ENCODE data around the gene ZXDC. TPM values are rescaled to one million over a fixed set of nuclear protein-coding genes. Genes with fewer than 3 reads are reported as not detected.

The ZXDC gene
- total RNA-seq, 1 experiment from 2014 or later = 28.3 TPM

DNA sequence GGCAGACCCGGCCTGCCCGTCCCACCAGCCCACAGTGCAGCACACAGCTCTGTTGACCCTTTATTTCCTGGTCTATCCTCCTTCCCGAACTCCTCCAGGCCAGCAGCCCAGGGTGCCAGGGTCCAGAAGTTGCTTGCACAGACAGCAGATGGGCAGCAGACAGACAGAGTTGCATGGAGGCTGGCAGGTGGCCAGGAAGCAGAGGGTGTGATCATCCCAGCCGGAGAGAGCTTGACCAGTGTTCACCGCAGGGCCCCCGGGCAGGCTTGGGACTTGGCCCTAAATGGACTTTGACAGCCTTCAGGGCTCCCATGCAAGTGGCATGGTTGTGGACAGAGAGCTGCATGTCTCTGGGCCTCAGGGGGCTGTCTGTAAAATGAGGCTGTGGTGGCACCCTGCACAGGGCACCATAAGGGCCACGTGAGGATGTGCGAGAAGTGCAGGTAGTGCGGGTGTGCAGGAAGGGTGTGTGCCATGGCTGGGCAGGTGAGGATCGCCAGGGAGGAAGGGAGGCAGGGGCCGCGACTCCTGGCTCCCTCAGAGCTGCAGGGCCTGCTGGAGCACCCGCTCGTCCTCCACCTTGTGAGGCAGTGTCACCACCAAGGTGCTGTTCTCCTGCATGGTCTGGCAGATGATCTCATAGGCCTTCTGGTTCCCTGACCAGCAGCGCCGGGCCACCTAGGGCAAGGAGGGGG, 6.3 kb upstream of the ZXDC start:
- no peak overlapping the region for H4K5ac ChIP-seq (ENCODE audit: insufficient read length, low read depth, low read length)
- no peak overlapping the region for H3K4ac ChIP-seq (ENCODE audit: low read depth, low read length)
- no peak overlapping the region for H2AFZ ChIP-seq (ENCODE audit: low read length)
- H2BK120ac ChIP-seq (ENCODE audit: low read depth, low read length, poor library complexity, severe bottlenecking) = no peak overlapping the region
- H3K18ac ChIP-seq (ENCODE audit: insufficient read length, low read depth, low read length) = no peak overlapping the region
- H3K56ac ChIP-seq (ENCODE audit: insufficient read length, low read depth, low read length) = no peak overlapping the region
- no peak overlapping the region for H2BK12ac ChIP-seq (ENCODE audit: insufficient read length, low read depth, low read length)
- no peaks in the 10 kb centered on the region for H4K20me1 ChIP-seq (ENCODE audit: control insufficient read depth, insufficient read depth, insufficient read length)
- no peak overlapping the region for H3K4me2 ChIP-seq (ENCODE audit: insufficient read depth, insufficient read length, low read length)
- H3K27me3 Mint-ChIP-seq (ENCODE audit: low read depth) = peaks cover 5% of the 10 kb centered on the region
- peaks cover 10% of the 10 kb centered on the region; the same call in 1 of the 2 replicates for H3K4me1 ChIP-seq (ENCODE audit: insufficient read depth, low read length)
- H3T11ph ChIP-seq (ENCODE audit: low read length) = no peak overlapping the region
- H3K27ac Mint-ChIP-seq = peak overlapping the region in 1 of 3 experiments; percentile 70; a peak in 1 of 7 replicates
- H3K23me2 ChIP-seq (ENCODE audit: insufficient read length, low read depth, low read length, poor library complexity, severe bottlenecking) = no peaks in the 10 kb centered on the region
- no peak overlapping the region for H2AK5ac ChIP-seq (ENCODE audit: insufficient read length, low read length)
- no peak for DNase-seq
- peaks cover 32 to 39% of the 10 kb centered on the region in 2 experiments for H3K4me1 Mint-ChIP-seq
- H3K4me3 Mint-ChIP-seq = no peak overlapping the region
- WGBS (ENCODE audit: extremely low coverage, insufficient read length, low lambda C conversion rate) = no CpG with 5 or more reads among the region's 16 CpGs
- H3K79me1 ChIP-seq (ENCODE audit: insufficient read depth, low read depth, low read length, poor library complexity, severe bottlenecking) = no peaks in the 10 kb centered on the region
- no peak overlapping the region for H3K23ac ChIP-seq (ENCODE audit: insufficient read length, low read depth, low read length)
- no peak overlapping the region for H3K14ac ChIP-seq (ENCODE audit: insufficient read depth, low read length)
- H4K91ac ChIP-seq (ENCODE audit: insufficient read length, low read depth, low read length) = no peak overlapping the region
- H3K27me3 ChIP-seq (ENCODE audit: insufficient read depth, low read length) = no peaks in the 10 kb centered on the region
- no peaks in the 10 kb centered on the region for H3K36me3 Mint-ChIP-seq (ENCODE audit: insufficient read depth in 1 of 3, low read depth in 3 of 3)
- H3K9me3 ChIP-seq (ENCODE audit: control insufficient read depth, low read depth, low read length) = no peaks in the 10 kb centered on the region
- no peak overlapping the region for H3K27ac ChIP-seq (ENCODE audit: insufficient read length, low read depth, low read length)
- no peak overlapping the region for H4K8ac ChIP-seq (replicated peaks; ENCODE audit: insufficient read length, low read depth, low read length)
- TF ChIP-seq, protein P1, sequence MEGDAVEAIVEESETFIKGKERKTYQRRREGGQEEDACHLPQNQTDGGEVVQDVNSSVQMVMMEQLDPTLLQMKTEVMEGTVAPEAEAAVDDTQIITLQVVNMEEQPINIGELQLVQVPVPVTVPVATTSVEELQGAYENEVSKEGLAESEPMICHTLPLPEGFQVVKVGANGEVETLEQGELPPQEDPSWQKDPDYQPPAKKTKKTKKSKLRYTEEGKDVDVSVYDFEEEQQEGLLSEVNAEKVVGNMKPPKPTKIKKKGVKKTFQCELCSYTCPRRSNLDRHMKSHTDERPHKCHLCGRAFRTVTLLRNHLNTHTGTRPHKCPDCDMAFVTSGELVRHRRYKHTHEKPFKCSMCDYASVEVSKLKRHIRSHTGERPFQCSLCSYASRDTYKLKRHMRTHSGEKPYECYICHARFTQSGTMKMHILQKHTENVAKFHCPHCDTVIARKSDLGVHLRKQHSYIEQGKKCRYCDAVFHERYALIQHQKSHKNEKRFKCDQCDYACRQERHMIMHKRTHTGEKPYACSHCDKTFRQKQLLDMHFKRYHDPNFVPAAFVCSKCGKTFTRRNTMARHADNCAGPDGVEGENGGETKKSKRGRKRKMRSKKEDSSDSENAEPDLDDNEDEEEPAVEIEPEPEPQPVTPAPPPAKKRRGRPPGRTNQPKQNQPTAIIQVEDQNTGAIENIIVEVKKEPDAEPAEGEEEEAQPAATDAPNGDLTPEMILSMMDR (conservative IDR thresholded peaks at IDR 0.05) = no peak
- no peak overlapping the region for H2BK20ac ChIP-seq (ENCODE audit: low read depth, low read length, poor library complexity, severe bottlenecking)
- no peak overlapping the region for H3K9ac ChIP-seq (ENCODE audit: extremely low read depth, insufficient read length, low read length)
- H3K79me2 ChIP-seq (ENCODE audit: insufficient read depth, low read length) = no peaks in the 10 kb centered on the region
- H2BK5ac ChIP-seq (ENCODE audit: insufficient read length, low read length) = no peak overlapping the region
- no peaks in the 10 kb centered on the region; a peak in 2 of 5 replicates for H3K9me3 Mint-ChIP-seq
- no peak overlapping the region for H2BK15ac ChIP-seq (ENCODE audit: low read depth, low read length)
